Endothelial cell of umbilical vein (primary cell): ENCODE results near the gene FAM136A. TPM values are rescaled to one million over a fixed set of nuclear protein-coding genes. Genes with fewer than 3 reads are reported as not detected.

ENCODE experiments used
- BruUV-seq: library from RNA; stranded (reverse); fragments of 400-500 nt; replicated peaks from 2 replicates; lab custom pipeline; 2021; lab: Mats Ljungman, UMichigan
- CTCF ChIA-PET: fragments of 300-600, 350-600 bp; sonication (Branson Sonifier 250); formaldehyde crosslinking; loops from one replicate; lab custom pipeline; 2021; ENCODE audit warnings: antibody characterized with exemption, inconsistent platforms; lab: Charles Lee
- POLR2A ChIA-PET: fragments of 300-600, 350-600 bp; sonication (Branson Sonifier 250); formaldehyde crosslinking; loops from one replicate; lab custom pipeline; 2021; ENCODE audit warnings: antibody characterized with exemption, inconsistent platforms; lab: Charles Lee
- DNase-seq: peaks from one replicate; pipeline ENCODE4 v3.0.0-alpha.2; 2011; ENCODE audit warnings: low read depth, low spot score
- FAIRE-seq: peaks from 2 replicates; lab custom pipeline; 2011; peaks lifted over from hg19 to GRCh38; lab: Jason Lieb, UNC
- H2AFZ ChIP-seq: 2 replicates; pipeline ENCODE4 v1.6.0; 2012; ENCODE audit warnings: low read depth, low read length, control low read depth, inconsistent platforms
- H3K27ac ChIP-seq: 2 replicates; pipeline ENCODE4 v1.5.1; 2011; ENCODE audit warnings: low read depth, mild to moderate bottlenecking, control low read depth, low read length, moderate library complexity; ENCODE audit not compliant: insufficient read depth
- H3K27me3 ChIP-seq, 2 experiments: 2 replicates each; pipeline versions ENCODE4 v1.6.0 to v1.6.1; 2011; ENCODE audit warnings: low read length in 2 of 2, mixed read lengths in 1 of 2; ENCODE audit not compliant: control insufficient read depth in 2 of 2, insufficient read depth in 2 of 2
- H3K36me3 ChIP-seq, 2 experiments: 2 replicates in 1 of 2; 3 replicates in 1 of 2; pipeline ENCODE4 v1.5.1; 2011; ENCODE audit warnings: low read length in 2 of 2, mild to moderate bottlenecking in 1 of 2, moderate library complexity in 1 of 2; ENCODE audit not compliant: control insufficient read depth in 2 of 2, insufficient read depth in 2 of 2; ENCODE audit errors: extremely low read depth in 1 of 2
- H3K4me1 ChIP-seq: 3 replicates; pipeline ENCODE4 v1.5.1; 2011; ENCODE audit warnings: mild to moderate bottlenecking, low read length; ENCODE audit not compliant: control insufficient read depth, insufficient read depth; ENCODE audit errors: extremely low read depth
- H3K4me2 ChIP-seq: 2 replicates; pipeline ENCODE4 v1.6.1; 2011; ENCODE audit warnings: low read length, control low read depth, mixed read lengths; ENCODE audit not compliant: insufficient read depth
- H3K4me3 ChIP-seq, 3 experiments: fragments of 200-600 bp in 1 of 3; sonication (generic), shearing (Covaris generic) in 1 of 3; replicated peaks in 1 of 3; 2 replicates each; pipeline ENCODE4 v1.5.1; 2011 to 2016; ENCODE audit warnings: control low read depth in 3 of 3, low read length in 3 of 3, mild to moderate bottlenecking in 2 of 3, inconsistent platforms in 1 of 3, low read depth in 1 of 3, moderate library complexity in 1 of 3; ENCODE audit not compliant: insufficient read depth in 1 of 3
- H3K79me2 ChIP-seq: 2 replicates; pipeline ENCODE4 v1.6.0; 2012; ENCODE audit warnings: low read length, inconsistent platforms; ENCODE audit not compliant: control insufficient read depth, insufficient read depth
- H3K9ac ChIP-seq: replicated peaks from 2 replicates; pipeline ENCODE3; 2011; ENCODE audit warnings: low read length, control low read depth; ENCODE audit not compliant: insufficient read depth; ENCODE audit errors: extremely low read depth
- H3K9me1 ChIP-seq: replicated peaks from 3 replicates; pipeline ENCODE4 v1.6.0; 2011; ENCODE audit warnings: mild to moderate bottlenecking, low read length; ENCODE audit not compliant: control insufficient read depth, insufficient read depth; ENCODE audit errors: extremely low read depth
- H3K9me3 ChIP-seq: replicated peaks from 2 replicates; pipeline ENCODE4 v1.5.1; 2012; ENCODE audit warnings: low read length, inconsistent platforms; ENCODE audit not compliant: control insufficient read depth, insufficient read depth
- H4K20me1 ChIP-seq: replicated peaks from 2 replicates; pipeline ENCODE3; 2011; ENCODE audit warnings: mild to moderate bottlenecking, low read length; ENCODE audit not compliant: control insufficient read depth, insufficient read depth; ENCODE audit errors: extremely low read depth
- CTCF ChIP-seq, 2 donors: IDR thresholded peaks; 1 replicate in 1 of 2; 2 replicates in 1 of 2; pipeline ENCODE4 v1.5.1; 2011; ENCODE audit warnings: low read length in 2 of 2, mild to moderate bottlenecking in 2 of 2, moderate library complexity in 2 of 2, control low read depth in 1 of 2, inconsistent platforms in 1 of 2, low read depth in 1 of 2; ENCODE audit not compliant: insufficient read depth in 1 of 2; ENCODE audit errors: extremely low read depth in 1 of 2
- EZH2 ChIP-seq: IDR thresholded peaks from 2 replicates; pipeline ENCODE4 v1.6.1; 2012; ENCODE audit warnings: borderline replicate concordance, low read depth, mild to moderate bottlenecking, moderate library complexity, low read length, inconsistent platforms; ENCODE audit not compliant: severe bottlenecking
- FOS ChIP-seq: IDR thresholded peaks from 2 replicates; pipeline ENCODE4 v1.6.1; 2011; ENCODE audit warnings: mild to moderate bottlenecking, low read length, moderate library complexity, borderline replicate concordance; ENCODE audit not compliant: insufficient read depth
- GATA2 ChIP-seq: IDR thresholded peaks from 2 replicates; pipeline ENCODE4 v1.7.0; 2011; ENCODE audit warnings: low read depth, mild to moderate bottlenecking, moderate library complexity, mixed read lengths, low read length; ENCODE audit not compliant: insufficient read length, insufficient read depth
- JUN ChIP-seq: IDR thresholded peaks from 2 replicates; pipeline ENCODE4 v1.6.1; 2011; ENCODE audit warnings: borderline replicate concordance, low read depth; ENCODE audit not compliant: insufficient read length, insufficient read depth
- MAX ChIP-seq: IDR thresholded peaks from 2 replicates; pipeline ENCODE4 v1.6.1; 2011; ENCODE audit not compliant: insufficient read depth, insufficient read length
- MYC ChIP-seq: IDR thresholded peaks from one replicate; pipeline ENCODE4 v1.6.1; 2011; ENCODE audit warnings: mild to moderate bottlenecking, low read depth, low read length
- POLR2A ChIP-seq: IDR thresholded peaks from 2 replicates; pipeline ENCODE4 v1.6.1; 2012; ENCODE audit warnings: low read depth, mild to moderate bottlenecking, control low read depth, low read length
- POLR2AphosphoS5 ChIP-seq: IDR thresholded peaks from 2 replicates; pipeline ENCODE4 v1.6.1; 2012; ENCODE audit warnings: low read depth, mild to moderate bottlenecking, control low read depth, low read length, moderate library complexity; ENCODE audit not compliant: insufficient read depth
- dilution Hi-C: fragments of 300-500 bp; cut with MboI; formaldehyde crosslinking; loops from one replicate; pipeline ENCODE4 v1.15.0; 2019; ENCODE audit warnings: low sequenced_read_pairs; ENCODE audit not compliant: extremely low pct_ligation_motif_present
- intact Hi-C: fragments of 100-400 bp; cut with micrococcal nuclease; formaldehyde crosslinking; loops from one replicate; pipeline ENCODE4 v1.10.0; 2022
- polyA plus RNA-seq, 4 experiments: library from polyadenylated mRNA; depleted of rRNA in 3 of 4; stranded (reverse) in 3 of 4; unstranded in 1 of 4; fragments of >200 nt; gene quantifications; 2 replicates each; pipeline versions ENCODE4 v1.2.1 to v1.2.3, GENCODE V29; 2011 to 2012; ENCODE audit warnings: missing spikeins in 1 of 4
- total RNA-seq: library from RNA; stranded (reverse); gene quantifications from 2 replicates; pipeline ENCODE4 v1.2.3, GENCODE V29; 2021

The FAM136A gene
- total and polyA plus RNA-seq, 2 donors (not counting 3 experiments of a cell fraction or from before 2014, with no cell fraction given) = 28.3 to 42.4 TPM

- no peaks in the 10 kb centered on the region for H3K9me1 ChIP-seq
- POLR2A ChIA-PET = no interaction called here
- peaks cover 5% of the 10 kb centered on the region for H3K4me1 ChIP-seq
- H3K79me2 ChIP-seq = peaks cover 8% of the 10 kb centered on the region
- no peak overlapping the region for H3K27ac ChIP-seq
- no peak overlapping the region for H3K9ac ChIP-seq
- TF ChIP-seq MAX = no peak
- no peaks in the 10 kb centered on the region for H4K20me1 ChIP-seq
- dilution Hi-C loops = no loop called here
- CTCF ChIA-PET = interaction anchor here (0.6 to 6.2 kb wide), 56 partner anchors 9 to 697 kb away, joined by 3 to 223 read pairs (median 4); partner anchors contain the start of genes ANKRD53, FIGLA and SNRPG
- BruUV-seq = no TSS peak
- no peaks in the 10 kb centered on the region for H3K27me3 ChIP-seq
- DNase-seq (no peak), FAIRE-seq (no peak)
- H3K4me2 ChIP-seq = no peak overlapping the region
- no peaks in the 10 kb centered on the region for H3K36me3 ChIP-seq
- no peak overlapping the region for H2AFZ ChIP-seq
- no peak overlapping the region for H3K4me3 ChIP-seq
- no peaks in the 10 kb centered on the region for H3K9me3 ChIP-seq
- intact Hi-C loops = loop anchor here (1.0 to 10.0 kb wide), 8 partner anchors 37 to 643 kb away; partner anchors contain the start of gene TGFA
Measured at GRCh38 chr2:70304498-70304897, 2.6 kb upstream of the FAM136A start.

GRCh38 chr2:70303186-70303585 is 1.3 kb upstream of the FAM136A start:
- Histone ChIP-seq H3K36me3 (peaks cover 3 to 5% of the 10 kb centered on the region in 2 experiments), H3K4me1 (peaks cover 5% of the 10 kb centered on the region), H3K79me2 (peaks cover 8% of the 10 kb centered on the region), H3K9ac (no peak overlapping the region), H3K27ac (no peak overlapping the region), H4K20me1 (no peaks in the 10 kb centered on the region), H3K9me3 (no peaks in the 10 kb centered on the region), H3K9me1 (no peaks in the 10 kb centered on the region), H3K4me3 (no peak overlapping the region), H3K27me3 (no peaks in the 10 kb centered on the region), H2AFZ (no peak overlapping the region), H3K4me2 (no peak overlapping the region)
- CTCF ChIA-PET = interaction anchor here (1.4 to 6.2 kb wide), 10 partner anchors 9 to 578 kb away, joined by 3 to 223 read pairs (median 15); partner anchors contain the start of gene SNRPG
- TF ChIP-seq GATA2 (no peak), MYC (no peak), MAX (no peak), EZH2 (no peak), POLR2A (no peak), JUN (no peak), CTCF (IDR thresholded peaks at IDR 0.05; ENCODE audit: extremely low read depth in 1 of 2, insufficient read depth in 1 of 2, low read depth in 1 of 2, low read length in 2 of 2) (no peak), FOS (no peak), POLR2AphosphoS5 (no peak)
- DNase-seq = no peak
- POLR2A ChIA-PET = interaction anchor here (0.6 kb wide), 1 partner anchor 46 kb away, joined by 4 read pairs; the partner anchor contains the start of gene PCYOX1
- no TSS peak for BruUV-seq
- FAIRE-seq = no peak
- dilution Hi-C loops = no loop called here
- intact Hi-C loops = loop anchor here (5.0 to 10.0 kb wide), 4 partner anchors 249 to 644 kb away; partner anchors contain the start of gene TGFA
